Activated CD8-positive, alpha-beta memory T cell treated with anti-CD3 and anti-CD28 coated beads for 36 hours (primary cell): ENCODE measurements around the gene FAF1. TPM values are rescaled to one million over a fixed set of nuclear protein-coding genes. Genes with fewer than 3 reads are reported as not detected.

Experiments
- CTCF ChIA-PET: fragments of 350-600 bp; sonication (Branson Sonifier 250); formaldehyde crosslinking; loops from one replicate; lab custom pipeline; 2021; ENCODE audit warnings: antibody characterized with exemption; lab: Charles Lee
- POLR2A ChIA-PET: fragments of 350-600 bp; sonication (Branson Sonifier 250); formaldehyde crosslinking; loops from one replicate; lab custom pipeline; 2021; ENCODE audit warnings: antibody characterized with exemption; lab: Charles Lee
- total RNA-seq, 2 experiments: library from RNA; stranded (reverse); gene quantifications; one replicate each; pipeline ENCODE4 v1.2.3, GENCODE V29; 2021

FAF1 gene
- total RNA-seq, 2 experiments from 2014 or later, result 79.7 to 86.4 TPM

GRCh38 chr1:50508040-50508586, 452.0 kb downstream of the FAF1 start:
- ChIA-PET POLR2A (no interaction called here), CTCF (no interaction called here)

GRCh38 chr1:50505427-50505826, 454.6 kb downstream of the FAF1 start:
- POLR2A ChIA-PET, result no interaction called here
- CTCF ChIA-PET, result no interaction called here

GRCh38 chr1:50503515-50503914, 456.6 kb downstream of the FAF1 start:
- CTCF ChIA-PET, result no interaction called here
- POLR2A ChIA-PET, result no interaction called here

GRCh38 chr1:50502147-50502546, 457.9 kb downstream of the FAF1 start:
- ChIA-PET POLR2A (no interaction called here), CTCF (no interaction called here)

- ChIA-PET POLR2A (no interaction called here), CTCF (no interaction called here)
Measured at GRCh38 chr1:50497007-50497406, 463.1 kb downstream of the FAF1 start.

GRCh38 chr1:50493710-50494109, 466.4 kb downstream of the FAF1 start:
- POLR2A ChIA-PET, result no interaction called here

GRCh38 chr1:50492142-50492541, 467.9 kb downstream of the FAF1 start:
- CTCF ChIA-PET, result no interaction called here
- POLR2A ChIA-PET, result no interaction called here

More at GRCh38 chr1:50493710-50494109, 466.4 kb downstream of the FAF1 start:
- CTCF ChIA-PET, result no interaction called here

GRCh38 chr1:50491142-50491541, 468.9 kb downstream of the FAF1 start:
- ChIA-PET CTCF (no interaction called here), POLR2A (no interaction called here)

- ChIA-PET POLR2A (no interaction called here), CTCF (no interaction called here)
Measured at GRCh38 chr1:50490640-50491039, 469.4 kb downstream of the FAF1 start.

- ChIA-PET CTCF (no interaction called here), POLR2A (no interaction called here)
Measured at GRCh38 chr1:50488876-50489275, 471.2 kb downstream of the FAF1 start.

- ChIA-PET CTCF (no interaction called here), POLR2A (no interaction called here)
Measured at GRCh38 chr1:50488356-50488755, 471.7 kb downstream of the FAF1 start.

GRCh38 chr1:50487725-50488124, 472.3 kb downstream of the FAF1 start:
- CTCF ChIA-PET, result no interaction called here

GRCh38 chr1:50481142-50481736, 478.8 kb downstream of the FAF1 start:
- POLR2A ChIA-PET, result no interaction called here
- CTCF ChIA-PET, result interaction anchor here (0.6 kb wide), 1 partner anchor 485 kb away, joined by 3 read pairs; no protein-coding TSS in a partner anchor

More at GRCh38 chr1:50487725-50488124, 472.3 kb downstream of the FAF1 start:
- POLR2A ChIA-PET, result no interaction called here

GRCh38 chr1:50476800-50477199, 483.3 kb downstream of the FAF1 start:
- ChIA-PET CTCF (no interaction called here), POLR2A (no interaction called here)

- ChIA-PET CTCF (no interaction called here), POLR2A (no interaction called here)
Measured at GRCh38 chr1:50474859-50475809, 484.9 kb downstream of the FAF1 start.

GRCh38 chr1:50473513-50473912, 486.6 kb downstream of the FAF1 start:
- CTCF ChIA-PET, result no interaction called here
- POLR2A ChIA-PET, result no interaction called here

- CTCF ChIA-PET, result no interaction called here
Measured at GRCh38 chr1:50471967-50472366, 488.1 kb downstream of the FAF1 start.

GRCh38 chr1:50462964-50463363, 497.1 kb downstream of the FAF1 start:
- CTCF ChIA-PET, result no interaction called here
- POLR2A ChIA-PET, result no interaction called here

More at GRCh38 chr1:50471967-50472366, 488.1 kb downstream of the FAF1 start:
- POLR2A ChIA-PET, result no interaction called here

GRCh38 chr1:50458507-50458906, 501.6 kb downstream of the FAF1 start:
- ChIA-PET POLR2A (no interaction called here), CTCF (interaction anchor here (1.2 kb wide), 1 partner anchor 16 kb away, joined by 3 read pairs; no protein-coding TSS in a partner anchor)

- POLR2A ChIA-PET, result no interaction called here
- CTCF ChIA-PET, result no interaction called here
Measured at GRCh38 chr1:50454911-50455310, 505.2 kb downstream of the FAF1 start.
